ENCODE data around the gene COQ8A.

GRCh38 chr1:226950871-226951270 lies 10.8 kb downstream of the COQ8A start:
- TF ChIP-seq CTCF (IDR thresholded peaks at IDR 0.05) (no peak), POLR2A (IDR thresholded peaks at IDR 0.05) (no peak)
